NCI-H2029 treated with DMSO at 0.1 percent for 48 hours (cell line): ENCODE results near the gene CRKL.
A peak's percentile ranks its signal among the peaks of the same experiment; 100 is the strongest.

Experiments
- DNase-seq: peaks from one replicate; lab custom pipeline; 2025; lab: John Stamatoyannopoulos, UW

CRKL gene

DNA sequence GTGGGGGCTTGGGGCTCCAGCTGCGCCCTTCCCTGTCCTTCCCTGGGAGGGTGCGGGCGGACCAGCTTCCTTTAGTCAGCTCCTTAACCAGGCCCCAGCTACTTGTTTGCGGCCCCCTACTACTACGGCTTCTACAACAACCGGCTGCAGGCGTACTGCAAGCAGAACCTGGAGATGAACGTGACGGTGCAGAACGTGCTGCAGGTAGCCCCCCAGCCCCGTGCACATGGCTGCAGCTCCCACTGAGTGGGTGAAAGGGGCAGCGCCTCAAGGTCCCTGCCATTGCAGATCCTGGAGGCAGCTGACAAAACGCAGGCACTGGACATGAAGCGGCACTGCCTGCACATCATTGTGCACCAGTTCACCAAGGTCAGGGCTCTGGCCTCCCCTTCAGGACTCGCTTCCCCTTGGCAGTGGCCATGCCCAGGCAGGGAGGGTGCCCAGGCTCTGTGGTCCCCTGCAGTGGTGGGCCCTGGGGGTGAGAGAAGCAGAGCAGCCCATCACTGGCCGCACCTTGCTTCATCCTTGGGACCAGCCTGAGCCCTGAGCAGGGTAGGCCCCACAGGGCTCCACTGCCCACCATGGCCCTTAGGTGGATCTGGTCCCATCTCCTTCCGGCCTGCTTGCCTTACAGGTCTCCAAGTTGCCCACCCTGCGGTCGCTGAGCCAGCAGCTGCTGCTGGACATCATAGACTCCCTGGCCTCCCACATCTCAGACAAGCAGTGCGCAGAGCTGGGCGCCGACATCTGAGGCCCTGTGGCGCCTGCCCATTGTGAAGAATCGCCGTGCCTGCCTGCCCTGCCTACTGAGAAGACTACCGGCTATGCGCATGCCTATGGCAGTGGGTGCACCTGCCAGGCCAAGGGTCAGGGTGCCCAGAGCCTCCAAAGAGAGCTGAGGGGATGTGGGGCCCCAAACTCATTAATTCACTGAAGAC is 79.7 kb downstream of the CRKL start:
- no peak for DNase-seq

GRCh38 chr22:20997536-20998257 is 80.5 kb downstream of the CRKL start:
- DNase-seq = no peak

- DNase-seq = no peak
Measured at GRCh38 chr22:20998411-20999336, 81.5 kb downstream of the CRKL start.

GRCh38 chr22:20999350-21000206 is 82.4 kb downstream of the CRKL start:
- DNase-seq = no peak

GRCh38 chr22:21000207-21000986 is 83.2 kb downstream of the CRKL start:
- no peak for DNase-seq

DNA sequence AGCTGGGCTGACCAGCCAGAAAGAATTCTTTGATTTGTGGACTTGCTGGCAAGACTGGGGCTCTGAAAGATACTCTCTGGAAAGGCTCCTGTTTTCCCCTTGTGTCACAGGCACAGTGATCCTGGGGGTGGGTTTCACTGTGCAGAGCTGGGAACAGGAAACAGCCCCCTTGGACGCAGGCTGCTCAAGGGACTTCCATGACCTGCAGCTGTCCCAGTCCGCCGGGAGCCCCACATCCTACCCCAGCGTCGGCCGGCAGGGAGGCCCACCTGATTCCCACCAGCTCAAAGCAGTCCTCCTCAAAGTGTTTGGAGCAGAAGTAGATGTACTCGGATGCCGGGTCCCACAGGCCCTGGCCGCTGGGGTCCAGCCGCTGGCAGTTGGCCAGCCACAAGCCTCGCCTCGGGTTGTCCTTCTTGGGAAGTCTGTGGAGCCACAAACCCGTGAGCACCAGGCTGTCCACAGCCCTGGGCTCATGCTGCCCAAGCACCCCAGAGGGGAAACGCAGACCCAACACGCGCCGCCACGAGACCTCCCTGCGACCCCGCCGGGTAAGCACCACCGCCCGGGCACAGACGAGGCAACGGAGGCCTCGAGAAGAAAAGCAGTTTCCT is 83.9 kb downstream of the CRKL start:
- no peak for DNase-seq

- peak; percentile 69 for DNase-seq
Measured at GRCh38 chr22:21001601-21002325, 84.6 kb downstream of the CRKL start, which contains the start of gene THAP7. TSS of gene THAP7 (minus strand) at chr22:21002118. CDS start at chr22:21001911, 207 bp downstream.
